ENCODE results near the gene MAGI2.

The MAGI2 gene

DNA sequence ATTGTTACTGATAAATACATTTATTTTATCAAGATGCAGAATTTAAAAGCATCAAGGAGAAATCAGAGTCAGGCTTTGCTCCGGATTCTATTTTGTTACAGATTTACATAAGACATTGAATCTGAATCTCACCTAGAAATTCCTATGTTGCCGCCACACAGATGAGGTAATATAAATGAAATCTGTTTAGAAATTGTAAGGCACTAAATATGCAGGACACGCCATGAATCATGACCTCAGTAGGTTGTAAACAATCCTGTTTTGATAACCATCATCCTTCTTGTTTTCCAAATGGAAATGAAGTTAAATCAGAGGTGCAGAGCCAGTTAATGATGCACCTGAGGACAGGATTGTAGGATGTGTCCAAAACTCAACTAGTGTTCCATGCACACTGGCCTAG lies 778.0 kb downstream of the MAGI2 start:
- Histone ChIP-seq H3F3A (ENCODE audit: insufficient read depth) (no peaks in the 10 kb centered on the region), H4K20me1 (ENCODE audit: low read depth, low read length) (no peaks in the 10 kb centered on the region), H3K4me3 (ENCODE audit: insufficient read depth, low read length, poor library complexity, severe bottlenecking) (no peak overlapping the region), H3K9me3 (ENCODE audit: insufficient read depth, low read length) (no peaks in the 10 kb centered on the region), H3K9ac (ENCODE audit: low read length) (no peak overlapping the region), H3K79me2 (ENCODE audit: insufficient read depth, low read length) (no peaks in the 10 kb centered on the region), H3K9me2 (replicated peaks; ENCODE audit: insufficient read depth, low read length) (no peaks in the 10 kb centered on the region), H2AFZ (ENCODE audit: low read depth, low read length, severe bottlenecking) (no peak overlapping the region), H3K27me3 (ENCODE audit: low read length) (no peaks in the 10 kb centered on the region), H3K4me2 (ENCODE audit: low read depth, low read length, poor library complexity, severe bottlenecking) (no peak overlapping the region), H3K36me3 (ENCODE audit: low read length) (no peaks in the 10 kb centered on the region), H3K27ac (ENCODE audit: low read depth, low read length) (no peak overlapping the region)
- TF ChIP-seq EZH2phosphoT487 (conservative IDR thresholded peaks at IDR 0.05; ENCODE audit: low read length) = no peak
- TF ChIP-seq, protein P1, sequence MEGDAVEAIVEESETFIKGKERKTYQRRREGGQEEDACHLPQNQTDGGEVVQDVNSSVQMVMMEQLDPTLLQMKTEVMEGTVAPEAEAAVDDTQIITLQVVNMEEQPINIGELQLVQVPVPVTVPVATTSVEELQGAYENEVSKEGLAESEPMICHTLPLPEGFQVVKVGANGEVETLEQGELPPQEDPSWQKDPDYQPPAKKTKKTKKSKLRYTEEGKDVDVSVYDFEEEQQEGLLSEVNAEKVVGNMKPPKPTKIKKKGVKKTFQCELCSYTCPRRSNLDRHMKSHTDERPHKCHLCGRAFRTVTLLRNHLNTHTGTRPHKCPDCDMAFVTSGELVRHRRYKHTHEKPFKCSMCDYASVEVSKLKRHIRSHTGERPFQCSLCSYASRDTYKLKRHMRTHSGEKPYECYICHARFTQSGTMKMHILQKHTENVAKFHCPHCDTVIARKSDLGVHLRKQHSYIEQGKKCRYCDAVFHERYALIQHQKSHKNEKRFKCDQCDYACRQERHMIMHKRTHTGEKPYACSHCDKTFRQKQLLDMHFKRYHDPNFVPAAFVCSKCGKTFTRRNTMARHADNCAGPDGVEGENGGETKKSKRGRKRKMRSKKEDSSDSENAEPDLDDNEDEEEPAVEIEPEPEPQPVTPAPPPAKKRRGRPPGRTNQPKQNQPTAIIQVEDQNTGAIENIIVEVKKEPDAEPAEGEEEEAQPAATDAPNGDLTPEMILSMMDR (IDR thresholded peaks at IDR 0.05; ENCODE audit: insufficient read depth, low read length, poor library complexity, severe bottlenecking) = no peak

DNA sequence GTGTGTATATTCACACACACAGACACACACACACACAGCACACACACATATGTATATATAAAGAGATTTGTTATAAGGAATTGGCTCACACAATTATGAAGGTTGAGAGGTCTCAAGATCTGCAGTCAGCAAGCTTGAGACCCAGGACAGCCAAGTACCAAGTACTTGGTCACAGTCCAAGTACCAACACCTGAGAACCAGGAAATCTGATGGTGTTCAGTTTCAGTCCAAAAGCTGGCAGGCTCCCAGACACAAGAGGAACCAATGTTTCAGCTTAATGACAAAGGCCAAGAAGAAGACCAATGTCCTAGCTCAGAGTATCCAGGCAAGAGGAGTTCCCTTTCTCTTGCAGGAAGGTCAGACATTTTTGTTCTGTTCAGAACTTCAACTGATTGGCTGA lies 780.2 kb downstream of the MAGI2 start:
- Histone ChIP-seq H3K4me3 (ENCODE audit: insufficient read depth, low read length, poor library complexity, severe bottlenecking) (no peak overlapping the region), H3K9me3 (ENCODE audit: insufficient read depth, low read length) (no peaks in the 10 kb centered on the region), H3K4me2 (ENCODE audit: low read depth, low read length, poor library complexity, severe bottlenecking) (no peak overlapping the region), H3K9ac (ENCODE audit: low read length) (no peak overlapping the region), H3F3A (ENCODE audit: insufficient read depth) (no peaks in the 10 kb centered on the region), H4K20me1 (ENCODE audit: low read depth, low read length) (no peaks in the 10 kb centered on the region), H3K9me2 (replicated peaks; ENCODE audit: insufficient read depth, low read length) (no peaks in the 10 kb centered on the region), H3K27ac (ENCODE audit: low read depth, low read length) (no peak overlapping the region), H3K27me3 (ENCODE audit: low read length) (no peaks in the 10 kb centered on the region), H2AFZ (ENCODE audit: low read depth, low read length, severe bottlenecking) (no peak overlapping the region), H3K79me2 (ENCODE audit: insufficient read depth, low read length) (no peaks in the 10 kb centered on the region), H3K36me3 (ENCODE audit: low read length) (no peaks in the 10 kb centered on the region)
- no peak for TF ChIP-seq EZH2phosphoT487 (conservative IDR thresholded peaks at IDR 0.05; ENCODE audit: low read length)
- TF ChIP-seq, protein P1 (IDR thresholded peaks at IDR 0.05; ENCODE audit: insufficient read depth, low read length, poor library complexity, severe bottlenecking) = no peak

DNA sequence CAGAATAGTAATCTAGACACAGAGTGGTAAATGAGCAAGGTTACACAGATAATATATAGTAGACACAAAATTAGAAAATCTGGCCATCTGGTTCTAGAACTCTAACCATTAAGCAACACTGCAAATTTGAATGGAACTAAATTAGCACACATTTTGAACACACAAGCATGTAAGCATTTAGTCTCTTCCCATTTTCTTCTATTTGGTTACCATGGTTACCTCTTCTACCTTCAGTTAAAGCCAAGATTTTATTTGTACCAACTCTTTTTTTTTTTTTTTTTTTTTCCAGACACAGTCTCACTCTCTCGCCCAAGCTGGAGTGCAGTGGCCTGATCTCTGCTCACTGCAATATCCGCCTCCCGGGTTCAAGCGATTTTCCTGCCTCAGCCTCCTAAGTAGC lies 790.5 kb downstream of the MAGI2 start:
- no peak overlapping the region for H3K9ac ChIP-seq (ENCODE audit: low read length)
- H3K79me2 ChIP-seq (ENCODE audit: insufficient read depth, low read length) = no peaks in the 10 kb centered on the region
- no peaks in the 10 kb centered on the region for H3K36me3 ChIP-seq (ENCODE audit: low read length)
- no peaks in the 10 kb centered on the region for H3F3A ChIP-seq (ENCODE audit: insufficient read depth)
- no peaks in the 10 kb centered on the region for H4K20me1 ChIP-seq (ENCODE audit: low read depth, low read length)
- no peaks in the 10 kb centered on the region for H3K9me3 ChIP-seq (ENCODE audit: insufficient read depth, low read length)
- no peaks in the 10 kb centered on the region for H3K27me3 ChIP-seq (ENCODE audit: low read length)
- no peak overlapping the region for H3K4me3 ChIP-seq (ENCODE audit: insufficient read depth, low read length, poor library complexity, severe bottlenecking)
- TF ChIP-seq, protein P1 (IDR thresholded peaks at IDR 0.05; ENCODE audit: insufficient read depth, low read length, poor library complexity, severe bottlenecking) = no peak
- TF ChIP-seq EZH2phosphoT487 (conservative IDR thresholded peaks at IDR 0.05; ENCODE audit: low read length) = no peak
- H3K4me2 ChIP-seq (ENCODE audit: low read depth, low read length, poor library complexity, severe bottlenecking) = no peak overlapping the region
- H3K9me2 ChIP-seq (replicated peaks; ENCODE audit: insufficient read depth, low read length) = no peaks in the 10 kb centered on the region
- no peak overlapping the region for H2AFZ ChIP-seq (ENCODE audit: low read depth, low read length, severe bottlenecking)
- no peak overlapping the region for H3K27ac ChIP-seq (ENCODE audit: low read depth, low read length)
